Progenitor cell of endocrine pancreas (in vitro differentiated cells): ENCODE data around the gene SYTL3. TPM values are rescaled to one million over a fixed set of nuclear protein-coding genes. Genes with fewer than 3 reads are reported as not detected.
"Not testable (repeated sequence)": the region's sequence is repeated elsewhere in the genome, so short reads cannot be mapped to it uniquely, and the experiment has no call there.

Experiments used
- DNase-seq: peaks from one replicate; pipeline ENCODE4 v3.0.0; 2021; ENCODE audit warnings: low spot score; ENCODE audit not compliant: unreplicated experiment
- H3K27ac Mint-ChIP-seq: 2 replicates; pipeline ENCODE4 v1.8.0; 2021; ENCODE audit warnings: mild to moderate bottlenecking, moderate library complexity, mixed read lengths
- H3K27me3 Mint-ChIP-seq: 2 replicates; pipeline ENCODE4 v1.8.0; 2021; ENCODE audit warnings: mixed read lengths
- H3K36me3 Mint-ChIP-seq: 2 replicates; pipeline ENCODE4 v1.8.0; 2022; ENCODE audit warnings: mixed read lengths; ENCODE audit not compliant: insufficient read depth
- H3K4me1 Mint-ChIP-seq: 2 replicates; pipeline ENCODE4 v1.8.0; 2021; ENCODE audit warnings: low read depth, mixed read lengths
- H3K4me3 Mint-ChIP-seq: 2 replicates; pipeline ENCODE4 v1.8.0; 2021; ENCODE audit warnings: low read depth, mild to moderate bottlenecking, moderate library complexity, mixed read lengths
- H3K9me3 Mint-ChIP-seq: 2 replicates; pipeline ENCODE4 v1.8.0; 2021; ENCODE audit warnings: low read depth, mixed read lengths
- CTCF ChIP-seq: fragments of 200-600 bp; sonication (generic); IDR thresholded peaks from one replicate; pipeline ENCODE4 v1.5.0; 2021; ENCODE audit warnings: antibody characterized with exemption, mild to moderate bottlenecking; ENCODE audit not compliant: unreplicated experiment
- total RNA-seq: library from RNA; stranded (reverse); gene quantifications from 2 replicates; pipeline ENCODE4 v1.2.1, GENCODE V29; 2021

Gene SYTL3
- total RNA-seq, 1 donor from 2014 or later: 2.1 TPM

- Mint-ChIP-seq H3K27ac (no peak overlapping the region), H3K4me3 (no peak overlapping the region), H3K9me3 (no peaks in the 10 kb centered on the region), H3K36me3 (peaks cover 50% of the 10 kb centered on the region), H3K27me3 (no peaks in the 10 kb centered on the region), H3K4me1 (peaks cover 31% of the 10 kb centered on the region)
- no peak for DNase-seq
- TF ChIP-seq CTCF: no peak
Observed at GRCh38 chr6:158787395-158787794, 137.5 kb downstream of the SYTL3 start.

- TF ChIP-seq CTCF: no peak
- no peak overlapping the region for H3K4me3 Mint-ChIP-seq
- H3K9me3 Mint-ChIP-seq: no peaks in the 10 kb centered on the region
- H3K27ac Mint-ChIP-seq: peak overlapping the region; percentile 75
- H3K4me1 Mint-ChIP-seq: peaks cover 26% of the 10 kb centered on the region
- no peaks in the 10 kb centered on the region for H3K27me3 Mint-ChIP-seq
- DNase-seq: no peak
- H3K36me3 Mint-ChIP-seq: peaks cover 37% of the 10 kb centered on the region
Observed at GRCh38 chr6:158789115-158789917, 139.5 kb downstream of the SYTL3 start.

- no peaks in the 10 kb centered on the region for H3K27me3 Mint-ChIP-seq
- TF ChIP-seq CTCF: no peak
- peak overlapping the region; percentile 66 for H3K27ac Mint-ChIP-seq
- no peaks in the 10 kb centered on the region for H3K9me3 Mint-ChIP-seq
- peaks cover 38% of the 10 kb centered on the region for H3K4me1 Mint-ChIP-seq
- H3K36me3 Mint-ChIP-seq: peaks cover 24% of the 10 kb centered on the region
- DNase-seq: no peak
- no peak overlapping the region for H3K4me3 Mint-ChIP-seq
Observed at GRCh38 chr6:158791274-158791855, 141.5 kb downstream of the SYTL3 start.

GRCh38 chr6:158792505-158792904, 142.7 kb downstream of the SYTL3 start:
- not testable (repeated sequence) for H3K27me3 Mint-ChIP-seq, DNase-seq, H3K9me3 Mint-ChIP-seq, H3K4me3 Mint-ChIP-seq
- Mint-ChIP-seq H3K4me1 (peaks cover 41% of the 10 kb centered on the region), H3K27ac (peak overlapping the region; percentile 52), H3K36me3 (peaks cover 14% of the 10 kb centered on the region)

GRCh38 chr6:158793432-158793831, 143.6 kb downstream of the SYTL3 start:
- Mint-ChIP-seq H3K4me1 (peaks cover 45% of the 10 kb centered on the region), H3K36me3 (peaks cover 10% of the 10 kb centered on the region)
- no peak for DNase-seq

More at GRCh38 chr6:158793432-158793831, 143.6 kb downstream of the SYTL3 start:
- Mint-ChIP-seq H3K27me3 (no peaks in the 10 kb centered on the region), H3K4me3 (no peak overlapping the region), H3K9me3 (no peaks in the 10 kb centered on the region), H3K27ac (no peak overlapping the region)
- TF ChIP-seq CTCF: peak; percentile 36
